Stimulated activated naive CD8-positive, alpha-beta T cell treated with anti-CD3 and anti-CD28 coated beads, Interleukin-15, Interleukin-2, amounts not matched to agents 100 U/mL and 50 U/mL, for 24 hours (primary cell): ENCODE data around the gene ADAMTSL1.

Experiments used
- ATAC-seq: fragments of 150-1000 bp; cut with Tn5 transposase; one replicate; pipeline ENCODE4 v1.10.0; 2021
- DNase-seq: peaks from one replicate; pipeline ENCODE4 v3.0.0; 2021

ADAMTSL1 gene

DNA sequence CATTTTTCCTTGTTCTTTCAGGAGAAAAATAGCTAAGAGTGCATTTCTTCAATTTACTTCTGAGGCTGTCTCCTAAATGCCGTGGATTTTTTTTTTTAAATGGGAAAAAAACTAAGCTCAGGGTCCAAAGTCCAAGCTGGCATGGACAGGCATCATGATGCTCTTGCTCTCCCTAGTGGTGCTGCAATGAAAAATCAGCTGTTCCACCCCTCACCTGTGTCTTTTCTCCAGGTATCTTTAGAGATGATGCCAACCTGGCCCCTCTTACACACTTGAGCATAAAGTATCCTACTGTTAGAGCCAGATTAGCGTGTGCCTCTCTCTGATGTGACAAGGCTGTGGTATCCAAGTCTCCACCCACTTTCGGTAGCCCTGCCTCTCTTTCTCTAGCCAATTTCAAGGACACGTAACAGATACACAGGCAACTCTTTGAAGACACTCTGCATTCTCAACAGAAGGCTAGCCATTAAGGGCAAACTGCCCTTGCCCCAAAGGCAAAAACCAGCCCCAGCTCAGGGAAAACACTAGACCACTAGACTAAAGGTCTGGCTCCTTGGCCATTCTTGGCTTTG, 350.2 kb downstream of the ADAMTSL1 start:
- DNase-seq (no peak), ATAC-seq (no peak)

DNA sequence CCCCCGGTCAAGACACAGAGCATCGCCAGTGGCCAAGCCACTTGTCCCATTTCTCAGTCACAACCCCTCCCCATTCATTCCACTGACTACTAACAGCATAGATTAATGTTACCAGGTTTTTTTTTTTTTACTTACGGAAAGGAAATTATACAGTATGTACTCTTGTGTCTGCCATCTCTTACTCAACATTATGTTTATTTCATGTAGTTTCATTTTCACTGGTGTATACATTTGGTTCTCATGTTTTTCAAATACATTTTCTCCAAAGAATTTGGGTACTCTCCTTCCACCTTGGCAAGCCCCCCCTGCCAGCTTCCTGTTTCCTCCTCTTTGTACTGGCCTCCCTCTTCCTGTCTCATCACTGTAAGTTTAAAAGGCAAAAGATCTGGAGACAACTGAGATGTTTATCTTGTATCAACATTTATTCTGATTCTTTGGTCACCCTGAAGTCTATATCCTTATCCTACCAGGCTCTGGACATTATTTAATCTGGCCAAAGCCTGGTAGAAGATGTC, 351.8 kb downstream of the ADAMTSL1 start:
- ATAC-seq (no peak), DNase-seq (no peak)

DNA sequence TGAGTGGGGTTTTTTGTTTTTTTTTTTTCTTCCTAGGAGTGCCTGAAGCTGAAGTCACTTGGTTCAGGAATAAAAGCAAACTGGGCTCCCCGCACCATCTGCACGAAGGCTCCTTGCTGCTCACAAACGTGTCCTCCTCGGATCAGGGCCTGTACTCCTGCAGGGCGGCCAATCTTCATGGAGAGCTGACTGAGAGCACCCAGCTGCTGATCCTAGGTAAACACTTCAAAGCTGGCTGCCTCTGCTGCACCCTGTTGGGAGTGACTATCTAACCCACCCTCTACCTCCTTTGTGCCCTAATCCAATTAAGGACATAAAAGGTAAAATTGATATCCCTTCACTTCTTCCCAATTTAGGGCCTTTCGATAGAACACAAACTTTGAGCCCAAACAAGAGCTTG, 352.3 kb downstream of the ADAMTSL1 start:
- ATAC-seq (no peak), DNase-seq (no peak)

DNA sequence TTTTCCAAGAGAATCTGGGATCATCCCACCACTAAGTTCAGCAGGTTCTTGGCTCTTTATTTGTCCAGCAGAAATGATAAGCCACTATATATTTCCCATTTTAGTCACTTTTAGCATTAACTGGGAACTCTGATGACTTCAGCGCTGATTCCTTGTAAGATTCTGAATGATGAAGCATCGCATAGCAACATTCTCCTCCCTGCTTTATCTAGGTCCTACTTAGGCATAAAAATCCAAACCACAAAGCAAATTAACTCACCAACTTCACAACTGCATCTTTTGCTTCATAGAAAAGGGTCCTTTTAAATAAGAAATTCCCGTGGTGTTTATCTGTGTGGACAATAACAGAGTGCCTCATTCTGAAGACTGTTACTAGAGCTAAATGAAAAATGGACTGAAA, 355.1 kb downstream of the ADAMTSL1 start:
- DNase-seq: no peak
- ATAC-seq: no peak

DNA sequence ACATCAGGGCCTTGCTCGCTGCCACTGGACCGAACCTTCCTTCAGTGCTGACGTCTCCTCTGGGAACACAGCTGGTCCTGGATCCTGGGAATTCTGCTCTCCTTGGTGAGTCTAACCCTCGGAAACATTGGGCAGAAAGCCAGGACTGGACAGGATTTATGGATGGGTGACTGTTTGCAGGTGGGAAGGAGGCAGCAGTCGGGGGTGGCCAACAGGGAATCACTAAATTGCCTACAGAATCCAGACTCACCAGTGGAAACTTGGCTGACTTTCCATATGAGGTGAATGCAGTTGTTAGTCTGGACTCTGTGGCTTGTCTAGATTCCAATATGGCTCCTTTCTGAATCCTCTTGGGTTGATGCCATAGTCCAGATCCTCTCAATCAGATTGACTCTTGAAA, 355.9 kb downstream of the ADAMTSL1 start:
- DNase-seq (no peak), ATAC-seq (no peak)

DNA sequence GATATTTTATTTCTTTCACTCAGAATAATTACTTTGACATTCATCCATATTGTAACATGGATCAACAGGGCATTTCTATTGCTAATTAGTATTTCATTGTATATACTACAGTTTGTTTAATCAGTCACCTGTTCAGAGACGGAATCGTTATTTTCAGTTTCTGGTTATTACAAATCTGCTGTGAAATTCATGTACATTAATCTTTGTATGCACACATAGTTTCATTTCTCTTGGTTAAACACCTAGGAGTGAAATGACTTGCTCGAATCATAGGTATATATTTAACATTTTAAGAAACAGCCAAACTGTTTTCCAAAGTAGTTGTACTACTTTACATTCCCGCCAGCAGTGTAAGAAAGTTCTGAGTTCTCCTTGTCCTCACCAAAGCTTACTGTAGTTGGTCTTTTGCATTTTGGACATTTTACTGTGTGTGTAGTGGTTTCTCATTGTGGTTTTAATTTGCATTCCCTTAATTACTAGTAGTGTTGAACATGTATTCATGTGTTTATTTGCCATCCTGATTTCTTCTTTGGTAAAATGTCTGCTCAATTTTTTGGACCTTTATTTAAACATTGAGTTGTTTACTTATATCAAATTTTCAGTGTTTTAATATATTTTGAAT, 360.9 kb downstream of the ADAMTSL1 start:
- DNase-seq (no peak), ATAC-seq (no peak)

DNA sequence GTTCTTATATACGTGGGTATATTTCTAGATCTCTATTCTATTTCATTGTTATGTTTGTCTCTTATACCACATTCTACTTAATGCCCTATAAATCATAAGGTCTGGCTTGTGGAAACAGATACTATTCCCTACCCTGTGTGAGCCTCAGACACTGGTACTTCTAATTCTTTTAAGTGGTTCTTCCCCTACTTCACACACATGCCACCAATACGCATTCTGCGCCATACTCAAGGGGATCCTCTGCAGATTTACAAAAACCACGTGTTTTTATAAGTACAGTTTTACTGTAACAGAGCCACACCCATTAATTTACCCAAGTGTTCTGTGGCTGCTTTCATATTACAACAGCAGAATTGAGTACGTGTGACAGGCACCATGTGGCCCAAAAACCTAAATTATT, 363.4 kb downstream of the ADAMTSL1 start:
- no peak for ATAC-seq
- DNase-seq: no peak

DNA sequence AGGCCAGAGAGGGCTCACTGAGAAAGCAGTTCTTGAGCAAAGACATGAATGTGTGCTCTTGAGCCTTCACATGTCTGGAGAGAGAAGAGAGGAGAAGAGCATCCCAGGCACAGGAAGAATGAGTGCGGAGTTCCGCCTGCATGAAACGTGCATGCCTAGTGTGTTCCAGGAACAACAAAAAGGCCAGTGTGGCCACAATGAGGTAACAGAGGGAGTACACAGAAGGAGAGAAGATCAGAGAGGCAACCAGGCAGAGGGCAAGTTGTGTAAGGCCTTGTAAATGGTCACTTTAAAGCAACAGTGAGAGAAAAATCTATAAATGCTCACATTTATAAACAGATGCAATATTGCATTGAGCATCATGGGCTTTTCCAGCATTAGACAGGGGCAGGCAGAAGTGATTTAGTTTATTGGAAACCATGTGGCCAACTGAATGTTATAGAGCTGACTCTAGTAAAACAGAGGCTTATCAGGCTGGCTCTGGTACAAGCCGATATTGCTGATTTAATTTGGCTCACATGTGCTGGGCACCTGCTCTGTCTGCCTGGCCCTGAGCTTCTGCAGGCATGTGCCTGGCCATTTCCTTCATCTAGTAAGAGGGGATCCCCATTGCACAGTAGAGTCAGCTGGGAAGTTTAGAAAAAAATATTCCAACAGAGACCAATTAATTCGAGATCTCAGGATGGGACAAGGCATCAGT, 373.8 kb downstream of the ADAMTSL1 start:
- DNase-seq (no peak), ATAC-seq (no peak)

DNA sequence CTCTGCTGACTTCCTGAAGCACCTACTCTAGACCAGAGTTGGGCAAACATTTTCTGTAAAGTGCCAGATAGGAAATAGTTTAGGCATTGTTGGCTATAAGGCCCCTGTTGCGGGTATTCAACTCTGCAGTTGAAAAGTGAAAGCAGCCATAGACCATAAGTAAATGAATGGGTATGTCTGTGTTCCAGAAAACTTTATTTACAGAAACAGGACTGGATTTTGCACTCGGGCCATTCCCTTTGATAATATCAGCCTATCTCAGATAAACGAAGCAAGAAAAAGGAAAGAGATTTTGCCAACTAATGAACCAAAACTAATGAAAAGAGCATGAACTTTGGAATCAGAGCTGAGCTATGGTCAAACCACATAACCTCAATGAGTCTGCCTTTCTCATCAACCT, 374.7 kb downstream of the ADAMTSL1 start:
- ATAC-seq (no peak), DNase-seq (no peak)

DNA sequence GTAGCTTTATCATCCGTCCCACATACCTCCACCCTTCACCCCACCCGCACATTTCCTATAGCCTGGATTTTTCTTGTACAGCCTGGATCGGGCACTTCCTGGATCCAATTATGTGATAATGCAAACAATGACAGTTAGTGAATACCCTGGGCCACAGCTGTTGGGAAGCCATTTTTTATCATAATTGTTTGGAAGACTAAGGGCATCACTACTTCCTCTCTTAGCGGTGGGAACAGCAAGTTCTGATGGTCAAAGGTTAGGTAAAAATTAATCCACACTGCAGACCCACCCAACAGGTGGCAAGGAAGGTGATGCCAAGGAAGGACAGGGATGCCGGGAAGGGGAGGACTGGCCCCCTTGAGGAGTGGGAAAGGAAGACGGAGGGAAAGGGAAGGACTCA, 375.3 kb downstream of the ADAMTSL1 start:
- no peak for DNase-seq
- no peak for ATAC-seq

DNA sequence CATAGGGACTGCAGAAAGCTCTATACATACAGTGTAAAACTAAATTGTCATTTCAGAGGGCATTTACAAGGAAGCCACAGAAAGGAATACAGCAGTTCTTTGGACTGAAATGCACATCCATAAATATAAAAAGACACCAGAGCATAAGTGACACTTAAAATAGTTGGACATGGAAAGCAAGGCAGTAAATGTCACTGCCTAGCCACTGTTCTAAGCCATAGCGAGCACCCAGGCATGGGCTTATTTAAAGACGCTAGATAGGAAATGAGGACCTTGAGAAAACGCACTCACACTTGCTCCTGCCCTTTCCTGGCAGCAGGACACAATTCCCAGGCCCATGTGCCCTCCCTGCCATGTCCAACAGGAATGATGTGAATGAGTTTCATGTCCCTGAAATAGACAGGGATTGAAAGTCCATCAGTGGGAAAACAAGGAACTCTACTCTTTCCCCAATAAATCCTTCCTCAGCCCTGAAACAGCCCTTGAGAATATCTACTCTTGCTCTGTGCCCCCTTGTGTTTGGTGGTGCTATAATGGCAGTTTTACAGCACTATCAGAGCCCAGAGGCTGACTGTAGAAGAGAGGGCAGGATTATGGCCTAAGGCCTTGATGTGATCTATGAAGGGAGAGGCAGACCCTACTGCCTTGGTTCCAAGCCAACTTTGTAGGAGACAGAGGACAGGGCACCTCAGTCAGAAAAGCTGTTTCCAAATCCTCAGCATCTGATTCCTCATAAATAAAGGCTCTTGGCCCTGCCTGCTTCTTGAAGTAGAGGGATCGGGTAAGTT, 376.1 kb downstream of the ADAMTSL1 start:
- DNase-seq (no peak), ATAC-seq (no peak)

DNA sequence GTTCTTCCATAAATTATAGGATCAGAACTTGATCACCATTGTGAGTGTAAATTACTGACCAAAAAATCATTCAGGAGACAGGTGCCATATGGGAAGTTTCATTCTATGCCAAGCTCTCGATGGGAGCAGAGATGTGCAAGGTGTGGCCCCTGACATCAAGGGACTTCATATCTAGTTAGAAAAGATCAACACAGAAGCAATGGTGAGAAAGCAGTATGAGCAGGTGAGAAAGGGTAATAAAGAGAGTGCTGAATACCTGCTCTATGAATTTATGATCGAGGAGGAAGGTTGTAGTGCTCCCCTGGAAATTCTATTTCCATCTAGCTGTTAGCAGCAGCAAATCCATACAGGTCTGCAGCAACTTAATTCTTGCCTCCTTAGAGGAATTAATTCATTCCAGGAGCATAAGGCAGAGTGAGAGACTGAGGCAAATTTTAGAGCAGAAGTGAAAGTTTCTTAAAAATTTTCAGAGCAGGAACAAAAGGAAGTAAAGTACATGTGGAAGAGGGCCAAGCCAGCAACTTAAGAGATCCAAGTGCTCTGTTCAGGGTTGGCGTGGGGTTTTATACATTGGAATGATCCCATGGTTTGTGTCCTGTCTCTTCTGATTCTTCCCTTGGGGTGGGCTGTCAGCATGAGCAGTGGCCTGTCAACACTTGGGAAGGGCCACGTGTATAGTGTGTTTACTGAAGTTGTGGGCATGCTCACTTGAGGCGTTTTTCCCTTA, 377.3 kb downstream of the ADAMTSL1 start:
- DNase-seq: no peak
- ATAC-seq: no peak

DNA sequence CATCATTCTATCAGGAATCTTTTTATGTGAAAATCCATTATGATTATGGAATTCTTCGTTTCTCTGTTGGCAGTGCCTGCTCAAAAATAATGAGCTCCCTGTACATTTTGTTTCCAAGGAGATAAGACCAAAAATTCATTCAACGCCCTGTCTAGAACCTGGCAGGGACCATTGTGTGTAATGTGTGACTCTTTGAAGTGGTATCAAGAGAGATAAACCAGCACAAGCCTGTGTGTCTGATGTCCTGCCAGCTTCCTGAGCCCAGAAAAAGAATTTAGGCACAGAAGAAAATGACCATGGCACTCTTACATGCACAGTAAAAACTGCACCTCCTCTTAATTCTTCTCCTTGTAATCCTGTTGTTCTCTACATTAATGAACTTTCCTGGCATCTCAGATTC, 381.7 kb downstream of the ADAMTSL1 start:
- no peak for DNase-seq
- ATAC-seq: no peak

DNA sequence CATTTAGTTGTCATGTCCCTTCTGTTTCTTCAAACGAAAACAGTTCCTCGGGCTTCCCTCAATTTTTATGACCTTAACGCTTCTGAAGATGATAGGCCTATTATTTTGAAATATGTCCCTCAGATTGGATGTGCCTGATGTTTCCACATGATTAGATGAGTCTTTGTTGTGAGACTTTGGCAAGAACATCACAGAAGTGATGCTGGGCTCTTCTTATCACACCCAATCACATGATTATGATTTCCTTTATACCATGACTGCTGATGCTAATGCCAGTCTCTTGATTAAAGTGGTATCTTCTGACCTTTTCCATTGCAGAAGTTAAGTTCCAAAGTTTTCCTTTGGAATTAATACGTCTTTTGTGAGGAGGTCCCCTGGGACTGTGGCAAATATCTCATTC, 383.4 kb downstream of the ADAMTSL1 start:
- DNase-seq (no peak), ATAC-seq (no peak)

DNA sequence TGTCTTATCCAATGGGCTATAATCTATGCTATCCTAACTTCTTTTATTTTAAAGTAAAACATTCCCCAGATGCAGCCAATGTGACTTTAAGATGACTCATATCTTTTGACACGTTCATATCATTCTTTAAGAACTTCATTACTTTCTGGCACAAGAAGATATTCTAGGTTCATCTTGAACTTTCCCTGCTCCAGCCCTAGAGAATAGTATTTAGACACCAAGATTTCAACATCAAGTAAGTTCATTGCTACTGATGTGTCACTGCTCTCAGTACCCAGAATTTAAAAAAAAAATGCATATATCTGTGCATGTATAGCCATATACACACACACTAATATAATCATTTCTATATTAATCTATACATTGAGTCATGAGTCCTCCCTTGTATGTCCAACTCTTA, 383.8 kb downstream of the ADAMTSL1 start:
- ATAC-seq: no peak
- no peak for DNase-seq

DNA sequence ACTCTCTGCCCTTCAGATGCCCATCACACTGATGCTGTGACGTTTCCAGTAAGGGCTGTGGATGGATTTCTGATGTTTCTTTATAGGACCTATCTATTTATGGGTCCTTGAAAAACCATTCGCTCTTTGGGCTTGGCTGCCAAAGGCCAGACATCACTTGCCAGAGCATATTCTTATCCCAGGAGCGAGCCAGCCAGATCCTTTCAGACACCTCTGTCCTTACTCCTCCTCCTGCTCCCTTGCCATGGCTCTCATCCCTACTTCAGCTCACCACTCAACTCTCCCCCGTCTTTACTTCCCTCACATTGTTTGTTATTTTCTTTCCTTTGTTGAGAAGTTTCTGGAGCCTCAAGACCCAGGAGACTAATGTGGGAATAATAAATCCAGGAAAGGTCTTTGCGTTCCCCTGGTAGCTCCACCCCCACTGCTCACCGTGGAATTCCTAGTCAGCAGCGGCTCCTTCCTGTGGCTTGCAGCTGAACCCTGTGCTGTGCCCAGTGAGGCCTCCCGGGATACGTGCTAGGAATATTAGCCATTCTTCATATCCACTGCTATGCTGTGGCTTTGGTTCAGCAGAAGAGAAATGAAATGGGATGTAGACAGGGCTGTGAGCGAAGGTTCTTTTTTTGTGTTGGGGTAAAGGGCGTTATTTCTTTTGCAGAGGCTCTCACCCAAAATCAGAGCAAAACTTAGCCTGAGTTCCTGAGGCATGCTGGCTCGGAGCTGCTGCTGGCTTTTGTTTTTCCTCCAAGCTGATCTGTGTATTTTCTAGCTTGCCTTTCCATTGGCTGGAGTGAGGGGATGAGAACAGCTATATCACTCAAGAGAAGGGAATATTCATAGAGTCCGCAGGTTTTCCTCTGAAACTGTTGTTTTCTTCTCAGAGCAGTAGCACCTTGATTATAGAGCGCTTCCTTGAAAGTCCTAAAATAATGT, 387.9 kb downstream of the ADAMTSL1 start:
- ATAC-seq (no peak), DNase-seq (no peak)

DNA sequence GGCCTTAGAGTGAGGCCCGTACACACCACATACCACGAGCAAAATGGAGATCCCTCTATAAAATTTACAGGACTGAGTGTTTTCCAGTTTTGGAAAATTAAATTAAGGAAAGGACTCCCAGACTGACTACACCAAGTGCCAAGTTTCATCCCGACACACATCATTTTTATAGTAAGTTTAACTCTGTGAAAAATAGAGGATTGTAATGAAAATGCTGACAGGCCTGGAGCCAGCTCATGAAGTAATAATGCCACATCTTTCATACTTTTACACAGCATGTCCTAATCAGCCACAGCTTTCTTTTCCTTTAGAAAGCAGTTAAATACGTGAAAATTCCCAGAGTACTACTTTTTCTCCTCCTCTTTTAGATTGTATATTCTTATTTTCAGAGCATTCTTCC, 389.8 kb downstream of the ADAMTSL1 start:
- DNase-seq (no peak), ATAC-seq (no peak)

DNA sequence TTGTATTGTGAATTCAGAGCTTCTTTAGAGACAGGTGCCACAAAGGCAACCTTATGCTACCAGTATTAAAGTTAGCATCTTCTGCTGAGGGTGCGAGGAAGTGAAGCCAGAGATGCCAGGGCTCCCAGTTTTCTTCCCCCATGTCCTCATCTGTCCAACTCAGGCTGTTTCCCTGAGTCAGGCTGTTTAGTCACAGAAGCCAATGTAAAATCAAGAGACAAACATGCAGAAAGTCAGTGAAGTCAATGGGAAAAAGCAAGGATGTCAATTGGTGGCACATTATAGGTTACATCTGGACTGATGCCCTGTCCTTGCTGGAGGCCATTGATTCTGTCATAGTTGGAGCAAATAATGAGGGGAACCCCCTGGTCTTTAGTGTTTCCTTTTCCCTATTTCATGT, 390.6 kb downstream of the ADAMTSL1 start:
- ATAC-seq: no peak
- no peak for DNase-seq

DNA sequence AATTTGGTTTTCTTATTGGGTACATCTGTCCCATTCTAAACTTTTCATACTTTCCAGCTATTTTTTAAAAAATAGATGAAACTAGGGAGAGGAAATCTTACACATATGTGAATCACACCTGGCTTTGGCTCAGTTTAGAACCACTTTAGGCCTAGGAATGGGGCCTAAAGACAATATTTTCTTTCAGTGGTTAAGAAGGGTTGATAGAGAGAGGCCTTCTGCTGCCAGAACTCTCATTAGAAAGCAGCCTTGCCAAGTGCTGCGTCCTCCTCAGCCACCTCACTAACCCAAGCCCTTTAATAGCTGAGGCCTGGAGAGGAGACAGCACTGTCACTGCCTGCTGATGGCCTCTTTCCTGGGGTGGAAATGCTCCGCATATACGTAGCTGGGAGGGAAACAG, 391.6 kb downstream of the ADAMTSL1 start:
- DNase-seq: no peak
- no peak for ATAC-seq

DNA sequence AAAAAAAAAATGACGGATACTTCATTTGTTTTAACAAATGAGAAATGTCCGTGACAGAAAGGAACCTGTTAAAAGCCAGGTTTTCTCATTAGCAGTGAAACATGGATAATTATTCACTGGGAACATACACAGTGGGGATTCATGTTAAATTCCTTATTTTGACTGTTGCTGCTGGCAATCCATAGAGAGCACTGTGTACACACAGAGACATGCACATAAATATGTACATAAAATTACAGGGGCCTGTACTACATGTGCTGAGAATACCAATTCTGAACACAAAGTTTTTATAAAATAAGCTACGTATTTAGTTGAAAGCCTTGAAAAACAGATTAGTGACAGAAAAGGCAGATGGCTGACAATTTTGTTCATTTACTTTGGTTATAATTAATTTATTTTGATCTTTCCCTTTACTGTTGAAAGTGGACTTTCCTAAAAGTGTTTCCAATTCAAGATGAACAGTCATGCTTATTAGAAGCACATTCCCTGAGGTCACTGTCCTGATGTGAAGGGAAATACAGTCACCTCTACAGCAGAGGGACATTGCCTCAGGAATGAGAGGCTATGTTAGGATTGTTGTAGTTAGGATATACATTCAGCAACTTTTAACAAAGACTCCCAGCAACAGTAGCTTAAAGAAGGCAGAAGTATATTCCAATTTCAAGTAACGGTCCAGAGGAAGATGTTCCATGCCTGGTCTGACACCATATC, 392.3 kb downstream of the ADAMTSL1 start:
- no peak for ATAC-seq
- DNase-seq: no peak

DNA sequence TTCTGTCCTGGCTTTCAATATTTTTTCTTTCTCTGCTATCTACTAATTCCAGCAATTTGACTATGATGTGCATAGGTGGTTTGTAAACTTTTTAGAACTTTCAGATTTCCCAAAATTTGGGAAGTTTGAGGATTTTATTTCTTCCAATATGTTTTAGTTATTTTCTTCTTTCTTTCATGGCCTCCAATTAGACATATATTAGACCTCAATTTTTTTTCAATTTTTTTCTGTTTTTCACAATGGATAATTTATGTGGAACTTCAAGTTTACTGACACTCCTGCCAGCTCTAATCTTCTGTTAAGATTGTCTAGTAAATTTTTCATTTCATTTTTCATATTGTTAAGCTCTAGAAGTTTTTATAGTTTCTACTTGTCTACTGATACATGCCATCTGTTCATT, 395.8 kb downstream of the ADAMTSL1 start:
- DNase-seq (no peak), ATAC-seq (no peak)
